NCI-H2227 treated with DMSO at 0.1 percent for 48 hours (cell line): ENCODE data around the gene PYGB.
A peak's percentile ranks its signal among the peaks of the same experiment; 100 is the strongest.
"Not testable (repeated sequence)": the region's sequence is repeated elsewhere in the genome, so short reads cannot be mapped to it uniquely, and the experiment has no call there.

Experiments used
- DNase-seq: peaks from one replicate; lab custom pipeline; 2025; lab: John Stamatoyannopoulos, UW

PYGB gene

DNA sequence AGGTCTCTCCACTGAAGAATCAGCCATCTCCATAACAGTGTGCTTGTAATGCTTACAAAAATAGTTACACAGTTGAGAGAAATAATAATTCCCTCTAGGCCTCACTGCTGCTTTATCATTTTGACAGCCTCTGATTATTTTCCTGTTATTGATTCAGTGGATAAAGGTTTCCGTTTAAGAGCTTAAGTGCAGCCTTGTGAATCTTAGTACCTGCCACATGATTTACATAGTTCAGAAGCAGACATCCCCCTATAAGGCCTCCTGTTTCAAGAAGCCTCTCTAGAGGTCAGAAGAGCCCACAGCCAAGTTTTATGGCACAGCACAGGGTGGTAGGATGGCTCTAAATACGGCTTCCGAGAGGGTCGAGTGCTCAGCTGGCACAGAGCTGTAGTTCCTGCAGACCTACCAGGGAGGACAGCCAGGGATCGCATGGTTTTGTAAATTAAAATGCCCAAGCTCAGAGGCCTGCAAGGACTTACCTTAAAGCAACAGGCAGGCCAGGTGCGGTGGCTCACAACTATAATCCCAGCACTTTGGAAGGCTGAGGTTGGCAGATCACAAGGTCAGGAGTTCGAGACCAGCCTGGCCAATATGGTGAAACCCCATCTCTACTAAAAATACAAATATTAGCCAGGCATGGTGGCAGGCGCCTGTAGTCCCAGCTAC lies 17.6 kb upstream of the PYGB start:
- DNase-seq: peak; percentile 76

DNA sequence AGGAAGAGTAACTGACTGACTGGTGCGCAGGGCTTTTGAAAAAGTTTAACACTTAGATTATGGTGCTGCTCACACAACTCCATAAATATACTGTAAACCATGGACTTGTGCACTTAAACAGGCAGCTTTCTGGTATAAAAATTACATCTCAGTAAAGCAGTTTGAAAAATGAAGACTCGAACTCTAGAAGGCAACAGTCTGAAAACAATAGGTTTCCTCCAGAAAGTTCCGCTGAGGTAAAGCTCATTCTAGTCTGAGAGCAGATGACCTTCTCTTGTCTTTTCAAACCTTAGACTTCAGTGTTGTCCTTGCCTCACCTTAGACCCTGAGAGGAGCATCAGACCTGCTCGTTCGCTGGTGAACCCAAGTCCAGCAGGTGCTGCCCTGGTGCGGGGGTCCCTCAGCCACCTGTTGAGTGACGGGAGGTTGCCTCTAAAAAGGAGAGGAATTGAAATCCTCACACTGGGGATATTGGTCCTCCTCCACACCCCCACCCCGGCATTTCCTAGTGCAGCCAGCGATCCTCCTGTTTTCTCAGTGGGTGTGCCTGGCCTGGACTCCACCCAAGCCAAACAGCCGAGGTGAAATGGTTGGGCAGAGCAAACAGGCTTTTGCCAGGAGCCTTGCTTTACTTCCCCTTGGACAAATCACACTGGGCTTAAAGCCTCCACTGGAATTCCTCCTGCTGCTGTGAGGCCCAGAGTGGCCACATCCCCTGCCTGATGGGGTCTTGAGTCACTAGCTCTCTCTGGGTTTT lies 14.7 kb upstream of the PYGB start:
- no peak for DNase-seq

DNA sequence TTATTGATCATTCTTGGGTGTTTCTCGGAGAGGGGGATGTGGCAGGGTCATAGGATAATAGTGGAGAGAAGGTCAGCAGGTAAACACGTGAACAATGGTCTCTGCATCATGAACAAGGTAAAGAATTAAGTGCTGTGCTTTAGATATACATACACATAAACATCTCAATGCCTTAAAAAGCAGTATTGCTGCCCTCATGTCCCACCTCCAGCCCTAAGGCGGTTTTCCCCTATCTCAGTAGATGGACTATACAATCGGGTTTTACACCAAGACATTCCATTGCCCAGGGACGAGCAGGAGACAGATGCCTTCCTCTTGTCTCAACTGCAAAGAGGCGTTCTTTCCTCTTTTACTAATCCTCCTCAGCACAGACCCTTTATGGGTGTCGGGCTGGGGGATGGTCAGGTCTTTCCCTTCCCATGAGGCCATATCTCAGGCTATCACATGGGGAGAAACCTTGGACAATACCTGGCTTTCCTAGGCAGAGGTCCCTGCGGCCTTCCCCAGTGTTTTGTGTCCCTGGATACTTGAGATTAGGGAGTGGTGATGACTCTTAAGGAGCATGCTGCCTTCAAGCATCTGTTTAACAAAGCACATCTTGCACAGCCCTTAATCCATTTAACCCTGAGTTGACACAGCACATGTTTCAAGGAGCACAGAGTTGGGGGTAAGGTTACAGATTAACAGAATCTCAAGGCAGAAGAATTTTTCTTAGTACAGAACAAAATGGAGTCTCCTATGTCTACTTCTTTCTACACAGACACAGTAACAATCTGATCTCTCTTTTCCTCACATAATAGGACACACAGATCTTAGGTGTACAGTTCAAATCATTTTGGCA lies 13.7 kb upstream of the PYGB start:
- not testable (repeated sequence) for DNase-seq

DNA sequence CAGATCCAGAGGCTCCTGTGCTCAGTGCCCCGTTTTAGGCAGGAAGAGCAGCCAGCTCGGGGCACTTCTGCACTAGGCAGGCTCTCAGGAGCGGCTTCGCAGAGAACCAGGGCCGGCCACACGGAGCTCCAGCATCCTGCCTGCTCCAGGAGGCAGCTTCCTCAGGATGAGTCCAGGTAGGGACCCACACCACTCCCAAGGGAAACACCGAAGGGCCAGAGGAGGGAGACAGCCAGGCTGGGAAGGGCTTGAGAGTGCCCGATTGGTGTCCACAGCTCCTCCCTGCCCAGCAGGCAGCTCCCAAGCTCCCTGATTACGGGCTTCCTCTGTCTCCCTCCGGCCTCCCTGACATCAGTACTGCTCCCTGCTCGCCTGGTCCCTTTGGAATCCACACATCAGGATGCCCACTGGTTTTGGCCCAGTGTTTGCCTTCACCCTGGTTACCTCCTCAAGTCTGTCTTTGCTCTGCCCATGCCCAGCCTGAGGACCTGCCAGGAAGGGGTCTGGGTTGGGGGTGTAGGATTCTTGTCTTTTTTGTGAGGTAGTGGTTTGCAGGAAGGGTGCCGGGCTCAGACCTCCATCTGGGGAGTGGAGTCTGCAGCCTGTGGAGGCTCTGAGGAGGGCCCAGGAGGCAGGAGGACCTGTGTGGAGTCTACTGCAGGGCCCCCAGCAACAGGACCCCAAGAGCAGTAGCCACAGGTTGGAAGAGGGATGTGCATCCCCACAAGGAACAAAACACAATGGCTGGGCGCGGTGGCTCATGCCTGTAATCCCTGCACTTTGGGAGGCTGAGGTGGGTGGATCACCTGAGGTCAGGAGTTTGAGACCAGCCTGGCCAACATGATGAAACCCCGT lies 11.2 kb upstream of the PYGB start:
- no peak for DNase-seq

DNA sequence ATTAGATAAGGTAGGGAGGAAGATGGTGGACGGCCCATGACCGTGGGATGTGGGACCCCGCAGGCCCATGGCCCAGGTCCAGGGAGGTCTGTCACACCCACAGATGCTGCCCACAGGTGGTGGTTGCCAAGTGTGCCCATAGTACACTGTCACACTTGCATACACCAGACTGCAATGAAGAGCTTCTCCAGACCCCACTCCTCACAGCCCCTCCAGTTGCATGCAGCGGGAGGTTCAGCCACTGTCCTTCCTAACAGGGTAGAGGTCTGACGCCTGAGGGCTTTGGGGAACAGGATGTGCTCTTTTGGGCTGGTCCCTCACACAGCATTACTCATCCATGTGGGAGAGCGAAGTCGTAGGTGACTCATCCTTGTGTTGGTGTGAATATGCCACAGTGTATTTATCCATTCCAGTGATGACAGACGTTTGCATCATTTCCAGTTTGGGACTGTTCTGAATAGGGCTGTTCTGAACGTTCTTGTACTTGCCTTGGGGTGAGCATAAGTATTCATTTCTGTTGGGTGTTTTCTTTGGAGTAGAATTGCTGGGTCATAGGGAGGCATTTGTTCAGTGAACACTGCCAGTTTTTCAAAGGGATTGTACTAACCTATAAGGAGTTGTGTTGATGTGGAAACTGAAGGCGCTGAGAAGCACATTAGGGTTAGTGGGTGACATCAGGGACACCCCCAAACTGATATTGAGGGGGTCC lies 10.1 kb upstream of the PYGB start:
- DNase-seq: no peak

DNA sequence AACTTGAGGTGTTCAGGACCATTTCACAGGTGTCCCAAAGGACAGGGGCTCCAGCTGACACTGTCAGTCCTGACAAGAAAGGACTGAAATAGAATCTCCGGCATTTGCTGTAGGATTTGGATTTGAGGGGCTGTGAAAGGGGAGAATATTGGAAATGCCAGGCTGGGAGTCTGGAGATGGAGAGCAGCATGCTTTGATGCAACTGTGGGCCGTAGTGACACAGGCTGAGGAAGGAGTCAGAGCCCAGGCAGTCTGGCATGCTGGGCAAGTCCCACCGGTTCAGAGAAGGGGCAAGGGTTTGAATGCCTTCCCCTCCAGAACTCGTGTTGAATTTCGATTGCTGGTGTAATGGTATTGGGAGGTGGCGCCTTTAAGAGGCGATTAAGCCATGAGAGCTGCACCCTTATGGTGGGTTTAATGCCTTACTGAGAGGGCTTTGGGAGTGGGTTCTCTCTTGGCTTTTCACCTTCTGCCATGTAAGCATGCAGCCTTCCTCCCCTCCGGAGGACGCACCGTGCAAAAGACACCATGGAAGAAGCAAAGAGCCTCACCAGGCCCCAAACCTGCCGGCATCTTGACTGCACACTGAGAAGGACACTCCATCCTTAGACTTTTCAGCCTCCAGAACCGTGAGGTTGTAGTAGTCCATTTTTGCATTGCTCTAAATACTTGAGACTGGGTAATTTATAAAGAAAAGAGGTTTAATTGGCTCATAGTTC lies 9.4 kb upstream of the PYGB start:
- no peak for DNase-seq

DNA sequence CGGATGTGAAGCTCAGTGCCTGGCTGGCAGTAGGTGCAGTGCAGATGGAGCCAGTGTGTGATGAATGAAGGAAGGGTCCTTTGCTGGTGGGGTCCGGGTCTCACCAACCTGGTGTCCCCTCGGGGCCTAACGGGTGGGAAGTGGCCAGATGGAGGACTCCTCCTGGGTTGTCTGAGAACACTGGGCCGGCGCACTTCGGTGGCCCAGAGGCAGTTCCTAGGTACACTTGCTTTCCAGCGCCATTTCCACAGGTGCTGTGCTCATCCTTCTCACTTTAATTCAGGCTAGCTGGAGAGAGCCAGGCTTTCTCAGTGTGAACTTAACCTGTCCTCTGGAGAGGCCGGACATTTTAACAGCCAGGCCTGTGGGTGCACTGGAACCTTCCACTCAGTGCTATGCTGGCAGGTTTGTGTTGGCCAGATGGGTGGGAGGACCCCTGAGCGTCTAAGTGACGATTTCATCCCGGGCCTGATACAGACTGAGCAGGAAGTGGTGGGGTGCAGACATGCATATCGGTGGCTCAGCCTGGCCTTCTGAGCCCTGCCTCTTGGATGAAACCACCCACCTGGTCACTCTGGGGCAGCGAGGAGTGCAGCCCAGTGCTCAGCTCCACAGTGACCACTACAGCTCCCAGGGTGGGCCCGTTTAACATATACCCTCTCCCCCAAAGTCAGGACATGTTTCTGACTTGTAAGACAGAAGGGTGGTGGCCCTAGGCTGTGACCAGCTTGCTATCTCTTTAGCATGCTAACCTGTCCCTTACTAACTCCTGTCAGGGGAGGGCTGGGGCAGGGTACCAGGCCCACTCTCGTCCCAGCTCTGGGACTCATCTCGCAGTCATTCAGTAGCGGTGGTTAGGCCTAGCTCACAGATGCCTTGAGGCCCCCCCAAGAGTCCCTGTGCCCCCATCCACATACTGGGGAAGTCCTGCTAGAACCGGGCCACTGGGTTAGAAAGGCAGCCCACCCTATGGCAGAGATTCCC lies 8.2 kb upstream of the PYGB start:
- DNase-seq: no peak

DNA sequence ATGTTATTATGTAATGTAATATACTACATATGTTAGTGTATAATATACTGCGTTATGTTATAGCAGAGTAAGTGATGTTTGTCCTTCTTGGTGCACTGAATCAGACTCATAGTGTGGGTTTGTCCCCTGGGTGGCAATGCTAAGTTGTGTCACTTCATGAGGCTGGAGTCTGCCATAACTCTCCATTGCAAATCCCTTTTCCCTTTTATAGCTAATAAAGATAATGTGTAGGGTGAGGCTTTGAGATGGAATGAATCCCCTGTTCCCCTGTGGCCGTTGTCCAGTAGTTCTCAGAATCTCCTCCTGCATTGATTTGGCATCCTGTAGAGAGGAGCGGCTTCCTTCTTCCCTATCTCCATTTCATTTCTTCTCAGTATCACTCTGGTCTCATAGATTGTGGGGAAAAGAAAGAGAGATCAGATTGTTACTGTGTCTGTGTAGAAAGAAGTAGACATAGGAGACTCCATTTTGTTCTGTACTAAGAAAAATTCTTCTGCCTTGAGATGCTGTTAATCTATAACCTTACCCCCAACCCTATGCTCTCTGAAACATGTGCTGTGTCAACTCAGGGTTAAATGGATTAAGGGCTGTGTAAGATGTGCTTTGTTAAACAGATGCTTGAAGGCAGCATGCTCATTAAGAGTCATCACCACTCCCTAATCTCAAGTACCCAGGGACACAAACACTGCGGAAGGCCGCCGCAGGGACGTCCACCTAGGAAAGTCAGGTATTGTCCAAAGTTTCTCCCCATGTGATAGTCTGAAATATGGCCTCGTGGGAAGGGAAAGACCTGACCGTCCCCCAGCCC lies 6.8 kb upstream of the PYGB start:
- not testable (repeated sequence) for DNase-seq

DNA sequence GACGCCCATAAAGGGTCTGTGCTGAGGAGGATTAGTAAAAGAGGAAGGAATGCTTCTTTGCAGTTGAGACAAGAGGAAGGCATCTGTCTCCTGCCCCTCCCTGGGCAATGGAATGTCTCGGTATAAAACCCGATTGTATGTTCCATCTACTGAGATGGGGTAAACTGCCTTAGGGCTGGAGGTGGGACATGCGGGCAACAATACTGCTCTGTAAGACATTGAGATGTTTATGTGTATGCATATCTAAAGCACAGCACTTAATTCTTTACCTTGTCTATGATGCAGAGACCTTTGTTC lies 6.3 kb upstream of the PYGB start:
- not testable (repeated sequence) for DNase-seq

DNA sequence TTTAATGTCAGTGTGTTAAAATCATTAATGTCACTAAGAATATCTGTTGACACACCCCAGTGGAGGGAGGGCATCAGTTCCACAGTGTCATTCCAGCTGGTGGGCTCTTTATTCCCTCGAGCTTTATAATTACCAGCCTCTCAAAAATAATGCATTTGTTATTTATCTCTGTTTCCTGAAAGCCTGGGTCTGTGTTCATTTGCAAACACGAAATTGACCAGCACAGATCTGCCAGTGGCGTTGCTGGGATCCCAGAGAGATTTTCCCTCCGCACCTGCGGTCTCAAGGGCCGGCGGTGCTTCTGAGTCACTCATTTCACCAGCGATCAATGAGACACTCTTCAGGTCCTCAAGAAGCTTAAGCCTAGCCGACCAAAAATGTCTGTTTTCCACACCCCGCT lies 5.7 kb upstream of the PYGB start:
- DNase-seq: peak; percentile 60

DNA sequence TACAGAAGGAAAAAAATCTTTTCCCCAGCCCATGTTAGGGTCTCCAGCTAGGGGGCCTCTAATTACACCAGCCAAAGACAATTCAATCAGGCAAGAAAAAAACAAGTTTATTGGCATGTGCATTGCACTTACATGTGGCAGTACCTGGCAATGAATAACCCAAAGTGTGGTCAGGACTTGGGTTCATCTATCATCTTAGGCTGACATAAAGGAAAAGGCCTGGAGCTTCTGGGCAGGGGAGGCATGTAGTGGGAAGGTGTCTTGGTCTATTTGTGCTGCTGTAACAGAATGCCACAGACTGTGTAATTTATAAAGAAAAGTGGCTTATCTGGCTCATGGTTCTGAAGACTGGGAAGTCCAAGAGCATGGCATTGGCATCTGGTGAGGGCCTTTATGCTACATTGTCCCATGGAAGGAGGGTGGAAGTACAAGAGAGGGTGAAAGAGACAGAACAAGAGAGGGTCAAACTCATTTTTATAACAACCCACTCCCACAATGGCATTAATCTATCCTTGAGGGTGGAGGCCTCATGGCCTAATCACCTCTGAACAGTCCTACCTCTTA lies 4.4 kb upstream of the PYGB start:
- no peak for DNase-seq

DNA sequence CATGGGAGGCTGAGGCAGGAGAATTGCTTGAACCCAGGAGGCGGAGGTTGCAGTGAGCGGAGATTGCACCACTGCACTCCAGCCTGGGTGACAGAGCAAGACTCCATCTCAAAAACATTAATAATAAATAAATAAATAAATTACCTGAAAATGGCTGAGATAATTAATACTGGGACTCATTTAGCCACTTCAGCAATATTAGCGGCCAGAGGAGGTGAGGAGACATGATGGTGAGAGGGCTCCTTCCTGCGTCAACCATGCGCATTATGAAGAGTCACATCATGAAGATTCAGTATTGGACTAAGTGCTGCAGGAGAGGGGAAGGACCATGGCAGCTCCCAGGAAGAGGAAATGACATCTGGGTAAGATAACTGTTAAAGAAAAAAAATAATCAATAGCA lies 2.9 kb upstream of the PYGB start:
- no peak for DNase-seq

DNA sequence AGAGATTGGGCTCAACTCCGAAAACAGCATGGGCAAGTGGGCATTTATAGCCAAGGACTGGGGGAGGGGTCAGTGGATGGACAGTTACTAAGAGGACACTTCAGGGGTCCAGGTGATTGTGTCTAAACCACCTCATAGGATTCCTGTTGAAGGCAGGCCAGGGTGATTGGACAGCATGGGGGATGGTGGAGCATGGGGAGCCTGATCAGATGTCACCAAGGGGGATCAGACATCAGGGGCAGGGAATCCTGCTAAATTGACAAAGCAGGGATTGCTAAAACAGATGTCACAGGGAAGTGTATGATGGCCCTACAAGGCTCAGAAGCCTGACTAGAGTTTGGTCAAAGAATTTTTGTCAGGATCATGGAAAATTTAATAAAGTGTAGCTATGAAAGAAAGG lies 2.4 kb upstream of the PYGB start:
- no peak for DNase-seq

DNA sequence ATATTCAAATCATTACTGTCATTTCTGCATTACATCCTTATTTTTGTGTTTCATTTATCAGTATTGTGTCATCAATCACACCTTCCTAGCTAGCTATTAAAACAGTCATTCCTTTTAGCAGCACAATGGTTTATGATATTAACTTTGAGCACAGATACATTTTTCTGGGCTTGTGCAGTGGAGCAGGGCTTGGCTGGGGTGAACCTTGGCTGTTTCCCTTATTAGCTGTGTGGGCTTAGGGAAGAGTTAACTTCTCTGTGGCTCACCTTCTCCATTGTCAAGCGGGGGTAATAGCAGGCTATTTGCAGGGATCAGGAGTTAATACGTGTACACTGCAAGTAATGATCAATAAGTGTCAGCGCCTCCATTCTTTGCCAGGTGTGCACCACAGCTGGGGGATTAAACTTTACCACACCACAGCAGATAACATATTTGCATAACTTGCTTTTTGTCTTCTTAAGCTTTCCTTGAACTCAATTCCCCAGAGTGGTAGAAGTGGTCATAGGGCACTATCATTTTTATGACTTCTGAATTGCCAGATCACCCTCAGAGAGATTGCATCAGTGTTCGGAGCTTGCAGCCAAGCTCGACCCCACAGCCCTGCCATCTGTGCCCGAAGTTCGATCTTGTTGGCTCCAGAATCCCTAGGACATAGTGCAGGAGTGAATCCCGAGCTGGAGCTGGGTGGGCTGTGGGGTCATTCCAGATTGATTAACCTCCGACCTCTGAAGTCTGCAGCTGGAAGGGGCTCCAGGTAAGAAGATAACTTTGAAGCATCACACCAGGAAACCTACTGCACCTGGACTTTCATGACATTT lies 1.5 kb upstream of the PYGB start:
- no peak for DNase-seq

DNA sequence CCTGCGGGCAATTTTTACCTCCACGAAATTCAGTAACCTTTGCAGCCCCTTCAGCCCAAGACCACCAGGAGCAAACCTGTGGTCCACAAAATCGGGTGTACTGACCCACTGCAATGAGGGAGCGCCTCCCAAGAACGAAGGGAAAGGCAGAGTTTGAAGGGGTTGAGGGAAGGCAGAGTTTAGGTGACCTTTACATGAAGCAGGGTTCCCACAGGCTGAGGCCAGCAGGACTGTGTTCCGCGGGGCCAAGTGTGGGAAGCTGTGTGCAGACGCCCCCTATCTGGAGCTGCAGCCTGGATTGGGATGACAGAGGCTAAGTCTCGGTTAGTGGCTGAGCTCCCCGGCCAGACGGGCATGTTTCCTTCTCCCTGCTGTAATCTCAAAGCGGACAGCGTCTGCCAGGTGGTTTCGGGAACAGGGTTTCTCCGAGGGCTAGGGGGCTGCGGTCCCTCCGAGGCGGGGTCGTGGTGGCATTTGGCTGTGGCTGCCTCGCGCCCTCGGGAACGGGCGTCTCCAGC lies 826 bp upstream of the PYGB start:
- DNase-seq: peak; percentile 42

DNA sequence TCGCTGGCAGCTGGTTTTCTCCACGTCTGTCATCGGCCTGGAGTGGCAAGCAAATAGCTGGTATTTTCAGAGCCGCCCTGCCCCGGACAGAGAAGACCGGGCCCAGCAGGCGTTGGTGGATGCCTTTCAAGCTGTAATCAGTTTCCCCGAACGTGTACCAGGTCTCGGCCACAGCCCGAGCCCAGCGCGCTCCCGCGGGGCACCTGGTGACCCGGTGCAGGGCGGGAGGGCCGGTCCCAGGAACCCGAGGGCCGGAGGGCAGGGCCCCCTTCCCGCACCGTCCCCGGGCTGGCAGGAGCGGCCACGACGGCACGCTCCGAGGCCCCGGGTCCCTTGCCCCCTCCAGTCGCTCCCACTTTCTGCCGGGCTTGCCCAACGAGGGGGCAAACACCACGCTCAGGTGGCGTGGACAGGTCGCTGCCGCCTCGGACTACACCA lies 348 bp upstream of the PYGB start:
- no peak for DNase-seq

DNA sequence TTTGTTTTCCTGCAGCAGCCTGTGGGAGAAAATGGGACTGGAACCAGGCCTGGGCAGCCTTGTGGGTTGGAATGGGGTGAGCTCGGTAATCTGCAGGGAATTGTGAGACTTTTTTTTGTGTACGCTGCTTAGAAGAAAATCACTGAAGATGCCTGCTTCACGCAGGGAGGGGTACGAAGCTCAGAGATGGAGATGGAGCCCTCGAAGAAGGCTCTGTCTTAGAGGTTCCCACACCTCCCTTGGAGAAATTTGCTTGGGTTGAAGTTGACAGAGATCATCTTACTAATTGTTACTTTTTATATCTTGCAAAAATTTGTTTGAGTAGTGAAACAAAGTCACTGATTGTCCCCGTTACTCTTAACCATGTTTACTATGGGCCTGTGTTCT lies 894 bp downstream of the PYGB start:
- DNase-seq: no peak
